GM12878 (cell line): ENCODE results near the gene CNGA4. TPM values are rescaled to one million over a fixed set of nuclear protein-coding genes. Genes with fewer than 3 reads are reported as not detected.

Source experiments
- ATAC-seq: fragments of 200-7000 bp; cut with Tn5 transposase; 3 replicates; pipeline ENCODE4 v1.9.1; 2020; ENCODE audit warnings: mild to moderate bottlenecking, moderate library complexity
- BruUV-seq: library from RNA; stranded (reverse); fragments of 400-500 nt; replicated peaks from 2 replicates; lab custom pipeline; 2021; lab: Mats Ljungman, UMichigan
- CTCF ChIA-PET: fragments of 300-600 bp; sonication (Branson Sonifier 250); formaldehyde crosslinking; extraction: SDS; loops from one replicate; lab custom pipeline; 2021; ENCODE audit warnings: inconsistent platforms; lab: Yijun Ruan, JAX
- POLR2A ChIA-PET: fragments of 350-600 bp; formaldehyde crosslinking; extraction: SDS; loops from one replicate; lab custom pipeline; 2021; ENCODE audit warnings: inconsistent platforms; lab: Charles Lee
- RAD21 ChIA-PET: fragments of 300-600 bp; sonication (Branson Sonifier 250); formaldehyde crosslinking; loops from one replicate; lab custom pipeline; 2023; ENCODE audit warnings: antibody characterized with exemption; ENCODE audit not compliant: unreplicated experiment; lab: Charles Lee
- SMC1A ChIA-PET: fragments of 300-600 bp; sonication (Branson Sonifier 250); formaldehyde crosslinking; loops from one replicate; lab custom pipeline; 2023; ENCODE audit not compliant: unreplicated experiment, uncharacterized antibody; lab: Charles Lee
- DNase-seq: peaks from one replicate; pipeline ENCODE4 v3.0.0-alpha.2; 2011; ENCODE audit warnings: low read depth, low spot score
- FAIRE-seq: peaks from 3 replicates; lab custom pipeline; 2011; peaks lifted over from hg19 to GRCh38; lab: Jason Lieb, UNC
- H2AFZ ChIP-seq: 2 replicates; pipeline ENCODE4 v1.6.0; 2011; ENCODE audit warnings: low read depth, low read length, control low read depth; ENCODE audit not compliant: control insufficient read depth
- H3K27ac ChIP-seq: 2 replicates; pipeline ENCODE4 v1.5.1; 2011; ENCODE audit warnings: control low read depth; ENCODE audit not compliant: control insufficient read depth, insufficient read depth
- H3K27me3 ChIP-seq, 2 experiments: replicated peaks in 1 of 2; 2 replicates each; pipeline versions ENCODE4 v1.6.0 to v1.6.1; 2011; ENCODE audit warnings: low read length in 1 of 2; ENCODE audit not compliant: control insufficient read depth in 2 of 2, insufficient read depth in 2 of 2
- H3K36me3 ChIP-seq, 2 experiments: 2 replicates each; pipeline ENCODE4 v1.5.1; 2011; ENCODE audit warnings: low read length in 1 of 2; ENCODE audit not compliant: control insufficient read depth in 2 of 2, insufficient read depth in 2 of 2
- H3K4me1 ChIP-seq: 2 replicates; pipeline ENCODE4 v1.6.1; 2011; ENCODE audit warnings: mild to moderate bottlenecking, low read length, moderate library complexity, mixed read lengths; ENCODE audit not compliant: control insufficient read depth, insufficient read depth
- H3K4me2 ChIP-seq: 2 replicates; pipeline ENCODE4 v1.6.0; 2011; ENCODE audit warnings: control low read depth; ENCODE audit not compliant: control insufficient read depth, insufficient read depth
- H3K4me3 ChIP-seq: fragments of 200-600 bp; sonication (generic); 2 replicates; pipeline ENCODE4 v1.5.1; 2016
- H3K79me2 ChIP-seq: 2 replicates; pipeline ENCODE4 v1.6.0; 2011; ENCODE audit warnings: low read length; ENCODE audit not compliant: control insufficient read depth, insufficient read depth
- H3K9ac ChIP-seq: 2 replicates; pipeline ENCODE4 v1.8.0; 2011; ENCODE audit warnings: low read length, control low read depth, mixed read lengths; ENCODE audit not compliant: control insufficient read depth, insufficient read depth
- H3K9me3 ChIP-seq: replicated peaks from 3 replicates; pipeline ENCODE4 v1.5.1; 2011; ENCODE audit warnings: mild to moderate bottlenecking, low read length; ENCODE audit not compliant: control insufficient read depth, insufficient read depth
- H4K20me1 ChIP-seq: 2 replicates; pipeline ENCODE4 v1.6.0; 2011; ENCODE audit not compliant: control insufficient read depth, insufficient read depth
- ATF3 ChIP-seq: IDR thresholded peaks from 2 replicates; pipeline ENCODE4 v1.6.1; 2011; ENCODE audit warnings: low read depth, mild to moderate bottlenecking, low read length, moderate library complexity, borderline replicate concordance; ENCODE audit errors: extremely low read depth
- CBX3 ChIP-seq: fragments of 200-600 bp; sonication (generic); IDR thresholded peaks from 2 replicates; pipeline ENCODE4 v1.6.1; 2016; ENCODE audit warnings: low read depth, borderline replicate concordance
- E2F4 ChIP-seq: IDR thresholded peaks from 2 replicates; pipeline ENCODE4 v1.6.1; 2012; ENCODE audit warnings: low read depth, low read length, improper control_type of control experiment
- FOS ChIP-seq: IDR thresholded peaks from 3 replicates; pipeline ENCODE4 v1.6.1; 2011; ENCODE audit warnings: borderline replicate concordance; ENCODE audit not compliant: insufficient read length; ENCODE audit errors: extremely low read depth
- HDAC6 ChIP-seq: fragments of 200-600 bp; sonication (generic); IDR thresholded peaks from one replicate; pipeline ENCODE4 v1.8.0; 2017; ENCODE audit warnings: antibody characterized with exemption; ENCODE audit not compliant: unreplicated experiment
- IKZF1 ChIP-seq: fragments of 450-650 bp; conservative IDR thresholded peaks from 2 replicates; pipeline ENCODE4 v1.6.1; 2017; ENCODE audit warnings: antibody characterized with exemption, mild to moderate bottlenecking
- MAX ChIP-seq: IDR thresholded peaks from 2 replicates; pipeline ENCODE4 v1.6.1; 2012; ENCODE audit warnings: low read depth, low read length, improper control_type of control experiment
- PKNOX1 ChIP-seq: fragments of 450-650 bp; IDR thresholded peaks from 2 replicates; pipeline ENCODE4 v1.6.1; 2016; ENCODE audit warnings: mild to moderate bottlenecking
- POLR2A ChIP-seq: IDR thresholded peaks from 2 replicates; pipeline ENCODE4 v1.6.1; 2011; ENCODE audit warnings: low read depth, mild to moderate bottlenecking, low read length
- POLR2AphosphoS5 ChIP-seq: IDR thresholded peaks from 2 replicates; pipeline ENCODE4 v1.6.1; 2011; ENCODE audit warnings: mild to moderate bottlenecking, low read length, inconsistent platforms
- RBBP5 ChIP-seq: fragments of 200-600 bp; sonication (generic); conservative IDR thresholded peaks from 2 replicates; pipeline ENCODE4 v1.6.1; 2016
- SMARCA5 ChIP-seq: fragments of 450-650 bp; IDR thresholded peaks from 2 replicates; pipeline ENCODE4 v1.6.1; 2017; ENCODE audit warnings: mild to moderate bottlenecking
- SRF ChIP-seq, 2 experiments: IDR thresholded peaks; 2 replicates each; pipeline ENCODE4 v1.6.1; 2011; ENCODE audit warnings: low read depth in 2 of 2, low read length in 2 of 2, mild to moderate bottlenecking in 1 of 2, moderate library complexity in 1 of 2
- TBL1XR1 ChIP-seq: IDR thresholded peaks from 2 replicates; pipeline ENCODE4 v1.6.1; 2012; ENCODE audit warnings: low read depth, low read length, improper control_type of control experiment
- TCF12 ChIP-seq: IDR thresholded peaks from 2 replicates; pipeline ENCODE4 v1.6.1; 2011; ENCODE audit warnings: low read depth, mild to moderate bottlenecking, low read length
- TCF3 ChIP-seq: IDR thresholded peaks from 2 replicates; pipeline ENCODE4 v1.6.1; 2012; ENCODE audit warnings: low read depth, mild to moderate bottlenecking, low read length, borderline replicate concordance; ENCODE audit not compliant: insufficient read depth
- ZNF24 ChIP-seq: fragments of 450-650 bp; IDR thresholded peaks from 2 replicates; pipeline ENCODE4 v1.6.1; 2017; ENCODE audit warnings: antibody characterized with exemption, mild to moderate bottlenecking
- whole genome bisulfite sequencing: methylation state at CpG from one replicate; pipeline ENCODE4 v1.1.6; 2016; ENCODE audit warnings: low lambda C conversion rate; ENCODE audit not compliant: insufficient replicate concordance, insufficient coverage; ENCODE audit errors: missing lambda C conversion rate; 5-methylcytosine and 5-hydroxymethylcytosine counted together
- in situ Hi-C: fragments of 300-500 bp; cut with MboI; formaldehyde crosslinking; loops from 9 replicates; pipeline ENCODE4 v1.14.3; 2018; ENCODE audit warnings: mixed read lengths
- intact Hi-C: fragments of 100-400 bp; cut with micrococcal nuclease; formaldehyde crosslinking; loops from one replicate; pipeline ENCODE4 v1.14.2; 2022; ENCODE audit not compliant: unreplicated experiment
- polyA plus RNA-seq, 11 experiments: library from polyadenylated mRNA; depleted of rRNA in 4 of 11; unstranded in 6 of 11; stranded (reverse) in 5 of 11; fragments of >200 nt; fragmentation: Nextera tagmentation in 4 of 11; fragmentation: Illumina TruSeq in 1 of 11; extraction: Ambion mirVana in 4 of 11; extraction: Trizol in 1 of 11; gene quantifications; 1 replicate in 1 of 11; 2 replicates in 10 of 11; pipeline versions ENCODE4 v1.2.1 to v1.2.3, GENCODE V29; 2011 to 2016; ENCODE audit warnings: inconsistent platforms in 2 of 11, missing spikeins in 2 of 11, low read depth in 1 of 11
- total RNA-seq, 4 experiments: library from RNA; depleted of rRNA in 3 of 4; stranded (reverse); fragments of >200 nt in 3 of 4; fragmentation: Illumina TruSeq in 1 of 4; extraction: Trizol in 1 of 4; gene quantifications; 2 replicates each; pipeline versions ENCODE4 v1.2.1 to v1.2.3, GENCODE V29; 2013 to 2021
- TF ChIP-seq, protein P1 (sequence below): IDR thresholded peaks from 2 replicates; pipeline ENCODE4 v1.6.1; 2012; ENCODE audit warnings: improper control_type of control experiment, low read depth, low read length; ENCODE audit not compliant: insufficient replicate concordance

Gene CNGA4
- total and polyA plus RNA-seq, 10 of the 15 experiments (the other 5 are each of a cell fraction or from before 2014, with no cell fraction given), result 0.05 to 0.26 (median 0.07) TPM; not detected in 5

GRCh38 chr11:6260207-6260726, 21.4 kb downstream of the CNGA4 start:
- Histone ChIP-seq H4K20me1 (no peaks in the 10 kb centered on the region), H3K27ac (no peak overlapping the region), H3K4me1 (no peaks in the 10 kb centered on the region), H3K9ac (no peak overlapping the region), H3K36me3 (no peaks in the 10 kb centered on the region), H3K27me3 (peaks cover 10 to 19% of the 10 kb centered on the region in 2 experiments), H2AFZ (no peak overlapping the region), H3K4me2 (no peak overlapping the region), H3K79me2 (no peaks in the 10 kb centered on the region), H3K9me3 (no peaks in the 10 kb centered on the region), H3K4me3 (no peak overlapping the region)
- RAD21 ChIA-PET, result no interaction called here
- SMC1A ChIA-PET, result interaction anchor here (0.7 kb wide), 1 partner anchor 127 kb away, joined by 3 read pairs; no protein-coding TSS in a partner anchor
- 11% methylated on average over 5 of the region's 5 CpGs for WGBS
- DNase-seq (no peak), ATAC-seq (no peak), FAIRE-seq (no peak)
- CTCF ChIA-PET, result interaction anchor here (0.9 to 1.5 kb wide), 4 partner anchors 14 to 119 kb away, joined by 3 to 5 read pairs (median 4); no protein-coding TSS in a partner anchor
- no TSS peak for BruUV-seq
- POLR2A ChIA-PET, result no interaction called here
- intact Hi-C loops, result no loop called here
- in situ Hi-C loops, result no loop called here
- TF ChIP-seq ZNF24 (no peak), SMARCA5 (no peak), PKNOX1 (no peak), E2F4 (no peak), IKZF1 (no peak), POLR2A (no peak), TCF12 (no peak), CBX3 (no peak), ATF3 (no peak), POLR2AphosphoS5 (no peak), HDAC6 (no peak), FOS (no peak), TCF3 (no peak), SRF (IDR thresholded peaks at IDR 0.05; ENCODE audit: low read depth in 2 of 2, low read length in 2 of 2) (no peak), TBL1XR1 (no peak), MAX (no peak), RBBP5 (no peak)
- TF ChIP-seq, protein P1, sequence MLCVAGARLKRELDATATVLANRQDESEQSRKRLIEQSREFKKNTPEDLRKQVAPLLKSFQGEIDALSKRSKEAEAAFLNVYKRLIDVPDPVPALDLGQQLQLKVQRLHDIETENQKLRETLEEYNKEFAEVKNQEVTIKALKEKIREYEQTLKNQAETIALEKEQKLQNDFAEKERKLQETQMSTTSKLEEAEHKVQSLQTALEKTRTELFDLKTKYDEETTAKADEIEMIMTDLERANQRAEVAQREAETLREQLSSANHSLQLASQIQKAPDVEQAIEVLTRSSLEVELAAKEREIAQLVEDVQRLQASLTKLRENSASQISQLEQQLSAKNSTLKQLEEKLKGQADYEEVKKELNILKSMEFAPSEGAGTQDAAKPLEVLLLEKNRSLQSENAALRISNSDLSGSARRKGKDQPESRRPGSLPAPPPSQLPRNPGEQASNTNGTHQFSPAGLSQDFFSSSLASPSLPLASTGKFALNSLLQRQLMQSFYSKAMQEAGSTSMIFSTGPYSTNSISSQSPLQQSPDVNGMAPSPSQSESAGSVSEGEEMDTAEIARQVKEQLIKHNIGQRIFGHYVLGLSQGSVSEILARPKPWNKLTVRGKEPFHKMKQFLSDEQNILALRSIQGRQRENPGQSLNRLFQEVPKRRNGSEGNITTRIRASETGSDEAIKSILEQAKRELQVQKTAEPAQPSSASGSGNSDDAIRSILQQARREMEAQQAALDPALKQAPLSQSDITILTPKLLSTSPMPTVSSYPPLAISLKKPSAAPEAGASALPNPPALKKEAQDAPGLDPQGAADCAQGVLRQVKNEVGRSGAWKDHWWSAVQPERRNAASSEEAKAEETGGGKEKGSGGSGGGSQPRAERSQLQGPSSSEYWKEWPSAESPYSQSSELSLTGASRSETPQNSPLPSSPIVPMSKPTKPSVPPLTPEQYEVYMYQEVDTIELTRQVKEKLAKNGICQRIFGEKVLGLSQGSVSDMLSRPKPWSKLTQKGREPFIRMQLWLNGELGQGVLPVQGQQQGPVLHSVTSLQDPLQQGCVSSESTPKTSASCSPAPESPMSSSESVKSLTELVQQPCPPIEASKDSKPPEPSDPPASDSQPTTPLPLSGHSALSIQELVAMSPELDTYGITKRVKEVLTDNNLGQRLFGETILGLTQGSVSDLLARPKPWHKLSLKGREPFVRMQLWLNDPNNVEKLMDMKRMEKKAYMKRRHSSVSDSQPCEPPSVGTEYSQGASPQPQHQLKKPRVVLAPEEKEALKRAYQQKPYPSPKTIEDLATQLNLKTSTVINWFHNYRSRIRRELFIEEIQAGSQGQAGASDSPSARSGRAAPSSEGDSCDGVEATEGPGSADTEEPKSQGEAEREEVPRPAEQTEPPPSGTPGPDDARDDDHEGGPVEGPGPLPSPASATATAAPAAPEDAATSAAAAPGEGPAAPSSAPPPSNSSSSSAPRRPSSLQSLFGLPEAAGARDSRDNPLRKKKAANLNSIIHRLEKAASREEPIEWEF, result no peak
